HL-60 (cell line): Measurements from ENCODE around the gene ARFGAP3.

Source experiments
- GABPA ChIP-seq: IDR thresholded peaks from 2 replicates; pipeline ENCODE4 v1.6.1; 2012; ENCODE audit warnings: low read depth
- POLR2AphosphoS5 ChIP-seq: IDR thresholded peaks from 2 replicates; pipeline ENCODE4 v1.6.1; 2012; ENCODE audit warnings: low read depth
- REST ChIP-seq: IDR thresholded peaks from 2 replicates; pipeline ENCODE4 v1.6.1; 2012; ENCODE audit warnings: low read depth; ENCODE audit not compliant: insufficient replicate concordance
- SPI1 ChIP-seq: IDR thresholded peaks from 2 replicates; pipeline ENCODE4 v1.6.1; 2012; ENCODE audit warnings: low read depth, mild to moderate bottlenecking, borderline replicate concordance
- TF ChIP-seq, protein P1 (sequence below): IDR thresholded peaks from one replicate; pipeline ENCODE4 v1.5.1; 2011; ENCODE audit warnings: low read length, control low read depth, inconsistent platforms; ENCODE audit not compliant: insufficient read depth

DNA sequence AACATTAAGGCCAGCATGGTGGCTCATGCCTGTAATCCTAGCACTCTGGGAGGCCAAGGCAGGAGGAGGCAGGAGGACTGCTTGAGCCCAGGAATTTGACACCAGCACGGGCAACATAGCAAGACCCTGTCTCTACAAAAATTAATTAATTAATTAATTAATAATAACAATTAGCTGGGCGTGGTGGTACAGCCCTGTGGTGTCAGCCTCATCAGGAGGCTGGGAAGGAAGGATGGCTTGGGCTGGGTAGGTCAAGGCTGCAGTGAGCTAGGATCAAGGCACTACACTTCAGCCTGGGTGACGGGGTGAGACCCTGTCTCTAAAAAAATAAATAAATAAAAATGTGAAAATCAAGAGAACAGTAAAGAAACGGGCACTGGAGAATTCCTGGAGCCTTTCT, 1.4 kb downstream of the ARFGAP3 start:
- TF ChIP-seq, protein P1, sequence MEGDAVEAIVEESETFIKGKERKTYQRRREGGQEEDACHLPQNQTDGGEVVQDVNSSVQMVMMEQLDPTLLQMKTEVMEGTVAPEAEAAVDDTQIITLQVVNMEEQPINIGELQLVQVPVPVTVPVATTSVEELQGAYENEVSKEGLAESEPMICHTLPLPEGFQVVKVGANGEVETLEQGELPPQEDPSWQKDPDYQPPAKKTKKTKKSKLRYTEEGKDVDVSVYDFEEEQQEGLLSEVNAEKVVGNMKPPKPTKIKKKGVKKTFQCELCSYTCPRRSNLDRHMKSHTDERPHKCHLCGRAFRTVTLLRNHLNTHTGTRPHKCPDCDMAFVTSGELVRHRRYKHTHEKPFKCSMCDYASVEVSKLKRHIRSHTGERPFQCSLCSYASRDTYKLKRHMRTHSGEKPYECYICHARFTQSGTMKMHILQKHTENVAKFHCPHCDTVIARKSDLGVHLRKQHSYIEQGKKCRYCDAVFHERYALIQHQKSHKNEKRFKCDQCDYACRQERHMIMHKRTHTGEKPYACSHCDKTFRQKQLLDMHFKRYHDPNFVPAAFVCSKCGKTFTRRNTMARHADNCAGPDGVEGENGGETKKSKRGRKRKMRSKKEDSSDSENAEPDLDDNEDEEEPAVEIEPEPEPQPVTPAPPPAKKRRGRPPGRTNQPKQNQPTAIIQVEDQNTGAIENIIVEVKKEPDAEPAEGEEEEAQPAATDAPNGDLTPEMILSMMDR: no peak
- TF ChIP-seq POLR2AphosphoS5 (no peak), REST (no peak), GABPA (no peak), SPI1 (no peak)
